Tongue (tissue), 2 donors: ENCODE data around the gene KLF12. TPM values are rescaled to one million over a fixed set of nuclear protein-coding genes. Genes with fewer than 3 reads are reported as not detected.

Experiments used
- DNase-seq: peaks from one replicate; pipeline ENCODE4 v3.0.0-alpha.2; 2015
- total RNA-seq: library from RNA; depleted of rRNA; stranded (reverse); fragments of >200 nt; gene quantifications from one replicate; pipeline ENCODE4 v1.2.3, GENCODE V29; 2014

The KLF12 gene
- total RNA-seq, 1 donor from 2014 or later = 26.0 TPM

- peak; percentile 87 for DNase-seq
Observed at GRCh38 chr13:74135326-74136083, 1.3 kb upstream of the KLF12 start.

DNA sequence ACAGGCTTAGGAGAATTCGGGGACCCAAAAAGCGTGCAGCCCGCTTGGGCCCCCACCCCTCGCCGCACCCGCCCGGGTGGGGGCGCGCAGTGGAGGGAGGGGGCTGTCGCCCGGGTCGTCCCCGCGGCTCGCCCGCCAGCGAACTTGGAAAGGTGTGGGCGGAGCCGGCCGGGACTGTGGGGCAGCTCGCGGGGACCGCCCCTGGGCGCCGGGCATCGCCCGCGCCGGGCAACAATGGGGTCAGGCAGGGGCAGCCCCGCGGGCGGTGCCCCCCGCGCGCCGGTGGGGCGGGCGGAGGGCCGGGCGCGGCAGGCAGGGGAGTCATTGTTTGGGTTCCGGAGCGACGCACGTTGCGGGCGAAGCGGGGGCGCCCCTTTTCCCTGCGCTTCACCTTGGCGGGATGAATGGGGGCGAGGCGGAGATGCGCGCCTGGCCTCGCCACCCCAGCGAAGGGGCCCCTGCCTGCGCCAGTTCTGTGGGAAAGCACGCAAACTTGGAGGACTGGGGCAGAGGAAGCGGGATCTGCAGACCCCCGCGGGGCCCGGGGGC is 647 bp upstream of the KLF12 start:
- peak; percentile 76 for DNase-seq

GRCh38 chr13:74133657-74134201 is 475 bp downstream of the KLF12 start:
- peak; percentile 97 for DNase-seq

DNA sequence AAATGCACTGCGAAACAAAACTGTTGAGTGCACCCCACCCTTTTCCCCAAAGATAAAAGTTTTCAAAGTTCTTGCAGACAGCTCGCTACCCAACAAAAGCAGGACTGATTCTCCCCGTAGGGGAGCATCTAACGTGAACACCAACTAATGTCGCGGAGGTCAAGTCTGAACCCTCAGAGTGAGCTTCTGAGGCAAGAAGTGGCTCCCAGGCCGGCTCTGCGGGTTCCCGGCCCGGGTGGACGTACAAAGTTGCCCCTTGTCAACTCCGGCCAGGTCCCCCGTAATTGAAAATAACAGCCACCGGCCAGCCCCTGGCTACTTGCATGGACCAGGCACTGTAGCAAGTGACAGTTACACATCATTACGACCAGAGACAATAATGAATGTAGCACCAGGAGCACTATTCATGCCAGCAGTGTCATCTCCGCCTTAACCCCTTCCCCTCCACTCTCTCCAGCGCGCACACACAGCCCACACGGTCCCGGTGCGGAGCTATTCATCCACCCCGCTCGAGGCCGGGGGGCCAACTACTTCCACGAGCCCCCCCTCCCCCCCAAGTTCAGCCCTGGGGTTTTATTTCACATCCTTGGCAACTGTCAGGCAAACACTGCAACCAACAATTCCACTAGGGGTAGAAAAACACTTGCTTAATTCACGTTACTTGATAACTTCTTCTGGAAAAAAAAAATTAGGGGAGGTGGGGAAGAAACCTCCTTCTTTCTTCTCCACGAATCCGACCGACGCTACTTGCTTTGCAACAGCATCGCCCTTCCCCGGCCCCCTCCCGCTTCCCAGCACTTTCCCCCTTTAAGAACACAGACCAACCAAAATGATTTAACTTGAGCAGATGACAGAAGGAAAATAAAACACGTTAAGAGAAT is 1.2 kb downstream of the KLF12 start:
- DNase-seq = peak; percentile 85

- peak; percentile 54 for DNase-seq
Observed at GRCh38 chr13:74132152-74132775, 1.9 kb downstream of the KLF12 start.

- DNase-seq = peak; percentile 19
Observed at GRCh38 chr13:74131227-74131626, 3.0 kb downstream of the KLF12 start.

DNA sequence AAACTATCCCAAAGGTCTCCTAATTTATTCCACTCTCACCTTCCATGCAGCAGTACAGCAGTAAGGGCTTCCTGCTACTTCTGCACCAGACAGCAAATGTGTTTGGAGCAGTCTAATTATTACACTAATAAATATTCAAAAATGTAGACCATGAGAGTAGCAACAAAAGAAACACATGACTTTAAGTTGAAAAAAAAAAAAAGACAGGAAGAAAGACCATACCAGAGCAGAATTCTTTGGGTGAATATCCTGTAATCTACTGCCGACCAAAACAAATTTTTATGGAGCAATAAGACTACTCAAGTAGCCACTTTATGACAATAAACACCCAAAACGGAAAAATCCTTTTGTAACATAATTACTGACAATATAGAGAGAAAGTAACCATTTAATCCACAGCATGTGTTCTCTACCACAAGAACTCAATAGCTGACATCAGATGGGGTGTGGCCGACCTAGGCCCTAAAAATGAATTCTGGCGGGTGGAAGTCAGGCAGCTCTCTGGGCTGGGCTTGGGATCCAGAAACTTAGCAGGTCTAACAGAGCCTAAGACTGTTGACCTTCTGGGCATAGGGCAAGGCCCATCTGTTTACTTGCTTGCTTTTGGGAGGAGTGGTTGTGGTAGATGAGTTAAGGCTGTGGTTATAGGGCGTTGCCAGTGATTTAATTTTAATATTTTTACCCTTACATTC is 4.6 kb downstream of the KLF12 start:
- peak; percentile 20 for DNase-seq

DNA sequence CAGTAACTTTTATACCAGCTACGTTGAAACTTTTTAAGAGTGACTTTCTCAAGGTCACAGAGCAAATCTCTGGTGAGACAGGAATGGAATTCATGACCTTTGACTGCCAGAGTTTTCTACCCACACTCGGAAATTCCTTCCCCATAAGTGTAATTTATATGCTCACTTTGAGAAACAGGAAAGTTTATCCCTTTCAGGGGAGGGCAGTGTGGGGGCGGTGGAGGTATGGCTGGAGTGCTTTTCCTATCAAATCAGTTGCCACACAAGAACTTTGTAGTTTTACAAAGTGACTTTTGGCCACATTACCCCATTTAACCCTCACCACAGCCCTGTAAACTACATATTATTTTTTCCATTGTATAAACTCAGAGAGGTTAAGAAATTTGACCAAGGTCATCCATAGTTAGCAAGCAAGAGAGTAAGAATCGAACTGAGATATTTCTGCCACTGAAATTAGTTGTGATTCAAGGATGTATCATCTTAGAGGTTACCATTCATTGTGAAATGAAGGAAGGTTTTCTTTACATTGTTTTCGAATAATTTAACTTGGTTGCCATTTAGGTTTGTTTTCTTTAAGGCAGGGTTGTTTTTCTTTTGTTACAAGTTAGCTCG is 5.9 kb downstream of the KLF12 start:
- no peak for DNase-seq

DNA sequence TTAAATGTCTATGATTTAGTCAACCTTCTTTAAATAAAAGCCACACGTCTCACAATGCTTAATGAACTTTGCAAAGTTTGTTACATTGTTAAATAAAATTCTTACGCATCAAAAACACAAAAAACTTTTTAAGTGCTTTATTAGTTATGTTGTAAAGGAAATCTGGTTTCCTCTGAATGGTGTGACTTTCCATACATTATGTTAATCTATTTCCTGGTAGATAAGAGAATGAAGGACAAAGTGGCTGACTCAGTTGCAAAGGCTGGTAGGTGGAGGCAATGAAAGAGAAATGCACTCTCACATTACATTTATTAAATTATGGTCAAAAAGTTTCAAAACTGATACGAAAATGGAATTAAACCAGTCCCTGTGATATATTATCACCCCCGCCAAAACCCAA is 15.9 kb downstream of the KLF12 start:
- DNase-seq = no peak

DNA sequence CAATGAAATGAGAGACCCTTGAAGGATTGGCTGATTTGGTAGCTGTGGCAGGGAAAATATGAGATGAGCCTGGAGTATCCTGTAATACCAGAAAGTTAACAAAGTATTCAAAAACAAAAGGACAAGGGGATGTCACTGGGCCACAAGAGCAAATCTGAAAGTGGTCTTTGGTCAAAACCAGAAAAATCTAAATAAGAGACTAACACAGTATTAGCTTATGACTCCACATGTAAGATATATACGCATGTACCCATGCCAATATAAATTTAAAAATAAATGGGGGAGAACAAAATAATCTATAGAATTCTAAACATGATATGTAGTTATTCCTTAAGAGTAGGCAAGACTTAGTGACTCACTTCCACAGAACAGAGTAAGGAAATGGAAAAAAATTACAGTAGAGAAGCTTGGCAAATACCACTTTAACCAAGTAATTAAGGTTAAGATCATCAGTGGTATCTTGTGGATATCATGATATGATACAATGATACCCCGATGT is 16.9 kb downstream of the KLF12 start:
- DNase-seq = no peak

GRCh38 chr13:74115133-74115532 is 19.1 kb downstream of the KLF12 start:
- DNase-seq = no peak

DNA sequence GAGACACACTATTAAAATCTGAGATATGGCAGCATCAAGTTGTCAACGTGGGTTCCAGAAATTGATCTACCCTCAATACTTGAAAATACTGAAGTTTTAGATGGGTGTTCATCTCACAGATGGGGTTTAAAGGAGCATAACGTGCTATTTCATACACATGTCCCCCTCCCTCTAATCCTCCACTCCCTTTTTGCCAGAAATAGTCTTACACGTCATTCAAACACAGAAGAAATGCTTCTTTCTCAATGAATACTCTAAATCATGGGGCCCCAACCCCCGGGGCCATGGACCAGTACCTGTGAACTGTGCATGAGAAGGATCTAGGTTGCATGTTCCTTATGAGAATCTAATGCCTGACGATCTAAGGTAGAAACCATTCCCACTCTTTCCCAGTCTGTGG is 19.6 kb downstream of the KLF12 start:
- DNase-seq = no peak

GRCh38 chr13:74114202-74114601 is 20.0 kb downstream of the KLF12 start:
- DNase-seq = no peak

DNA sequence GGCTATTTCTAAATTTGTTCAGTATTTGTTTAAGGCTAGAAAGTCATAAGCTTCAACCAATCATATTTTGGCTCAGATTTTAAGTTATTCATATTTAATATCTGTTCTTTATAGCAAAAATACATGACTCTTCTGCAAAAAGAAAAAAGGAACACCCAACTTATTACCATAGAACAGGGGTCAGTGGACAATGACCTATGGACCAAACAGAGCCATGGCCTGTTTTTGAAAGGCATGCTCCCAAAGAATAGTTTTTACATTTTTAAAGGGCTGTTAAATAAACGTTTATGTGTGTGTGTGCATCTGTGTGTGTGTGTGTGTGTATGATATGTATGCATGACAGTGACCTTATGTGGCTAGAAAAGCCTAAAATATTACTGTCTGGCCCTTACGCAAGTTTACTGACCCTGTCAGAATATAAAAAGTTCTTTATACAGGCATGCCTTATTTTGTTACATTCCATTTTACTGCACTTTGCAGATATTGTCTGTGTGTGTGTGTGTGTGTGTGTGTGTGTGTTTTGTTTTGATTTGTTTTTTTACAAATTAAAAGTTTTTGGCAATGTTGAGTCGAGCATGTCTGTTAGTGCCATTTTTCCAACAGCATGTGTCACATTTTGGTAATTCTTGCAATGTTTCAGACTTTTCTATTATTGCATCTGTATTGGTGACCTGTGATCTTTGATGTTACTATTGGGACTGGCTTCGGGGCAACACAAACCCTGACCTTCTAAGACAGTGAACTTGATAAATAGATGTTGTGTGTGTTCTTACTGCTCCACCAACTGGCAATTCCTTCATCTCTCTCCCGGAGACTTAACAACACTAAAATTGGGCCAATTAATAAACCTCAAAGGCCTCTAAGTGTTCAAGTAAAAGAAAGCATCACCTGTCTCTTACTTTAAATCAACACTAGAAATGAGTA is 22.0 kb downstream of the KLF12 start:
- no peak for DNase-seq

DNA sequence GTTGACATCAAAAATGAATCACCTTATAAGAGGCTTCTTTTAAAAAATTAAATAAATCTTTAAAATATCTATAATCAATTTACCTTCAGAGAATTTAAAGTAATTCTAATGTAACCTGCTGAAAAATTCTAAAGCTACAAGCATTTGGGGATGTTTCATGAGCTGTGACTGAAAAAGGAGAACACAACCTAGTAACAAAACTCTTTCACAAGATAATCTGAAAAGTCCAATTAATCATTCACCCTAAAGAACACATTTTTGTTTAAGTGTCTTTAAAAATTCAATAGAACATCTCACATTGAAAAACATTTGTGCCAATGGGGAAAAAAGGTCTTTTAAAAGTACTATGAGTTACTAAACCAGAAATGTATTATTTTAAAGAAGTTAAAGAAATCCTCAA is 22.8 kb downstream of the KLF12 start:
- no peak for DNase-seq

GRCh38 chr13:74110053-74110452 is 24.2 kb downstream of the KLF12 start:
- no peak for DNase-seq

GRCh38 chr13:74107598-74107997 is 26.6 kb downstream of the KLF12 start:
- no peak for DNase-seq

- no peak for DNase-seq
Observed at GRCh38 chr13:74105871-74106270, 28.3 kb downstream of the KLF12 start.

- no peak for DNase-seq
Observed at GRCh38 chr13:74104661-74105275, 29.4 kb downstream of the KLF12 start.
